NCI-H2196 treated with DMSO at 0.1 percent for 48 hours (cell line): Measurements from ENCODE around the gene CDH23.

Experiments used
- DNase-seq: peaks from one replicate; lab custom pipeline; 2025; ENCODE audit not compliant: unreplicated experiment; lab: John Stamatoyannopoulos, UW

The CDH23 gene

DNA sequence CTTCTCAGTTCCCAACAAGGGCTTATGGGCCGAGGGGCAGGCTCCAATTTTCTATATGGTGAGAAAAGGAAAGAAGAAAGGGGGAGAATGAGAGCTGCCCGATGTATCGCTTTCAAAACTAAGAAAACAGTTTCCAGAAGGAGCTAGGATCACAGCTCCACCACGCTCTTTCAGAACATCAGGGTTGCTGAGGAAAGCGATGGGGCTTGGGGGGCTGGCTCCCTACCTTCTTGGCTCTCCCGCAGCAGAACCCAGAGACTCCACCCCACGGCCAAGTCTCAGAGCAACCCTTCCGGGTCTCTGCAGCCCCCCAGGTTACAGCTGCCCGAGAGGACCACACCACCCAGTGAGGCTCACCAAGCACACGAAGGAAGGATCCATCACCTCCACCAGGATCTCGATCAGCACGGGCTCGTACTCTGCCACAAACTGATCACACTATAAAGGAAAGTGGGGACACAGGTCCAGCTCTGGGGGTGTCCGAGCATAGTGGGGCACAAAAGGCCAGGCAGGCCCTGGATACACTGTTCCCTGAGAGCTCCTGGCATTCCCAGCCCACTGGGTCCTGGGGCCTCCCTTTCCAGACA is 422.0 kb downstream of the CDH23 start:
- no peak for DNase-seq

DNA sequence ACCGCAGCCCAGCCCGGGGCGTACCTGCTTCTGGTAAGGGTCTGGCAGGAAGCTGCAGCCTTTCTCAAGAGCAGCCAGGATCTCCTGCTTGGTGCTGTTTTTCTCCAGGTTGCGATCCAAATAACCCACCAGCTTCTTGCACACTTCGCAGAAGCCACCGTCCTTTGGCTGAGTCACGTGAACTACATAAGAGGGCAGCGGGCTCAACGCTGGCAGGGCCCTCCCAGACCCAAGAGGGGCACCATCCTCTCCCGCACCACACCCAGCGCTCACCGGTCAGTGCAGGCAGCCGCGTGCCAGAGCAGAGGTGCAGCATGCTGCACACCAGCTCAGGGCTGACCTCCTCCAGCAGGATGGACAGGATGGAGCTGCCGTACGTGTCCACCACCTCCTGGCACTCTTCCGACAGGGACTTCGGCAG is 422.7 kb downstream of the CDH23 start:
- DNase-seq = no peak

- no peak for DNase-seq
Observed at GRCh38 chr10:71819985-71820384, 423.3 kb downstream of the CDH23 start.

GRCh38 chr10:71820966-71821365 is 424.2 kb downstream of the CDH23 start:
- DNase-seq = no peak

- no peak for DNase-seq
Observed at GRCh38 chr10:71821909-71822763, 425.4 kb downstream of the CDH23 start.

DNA sequence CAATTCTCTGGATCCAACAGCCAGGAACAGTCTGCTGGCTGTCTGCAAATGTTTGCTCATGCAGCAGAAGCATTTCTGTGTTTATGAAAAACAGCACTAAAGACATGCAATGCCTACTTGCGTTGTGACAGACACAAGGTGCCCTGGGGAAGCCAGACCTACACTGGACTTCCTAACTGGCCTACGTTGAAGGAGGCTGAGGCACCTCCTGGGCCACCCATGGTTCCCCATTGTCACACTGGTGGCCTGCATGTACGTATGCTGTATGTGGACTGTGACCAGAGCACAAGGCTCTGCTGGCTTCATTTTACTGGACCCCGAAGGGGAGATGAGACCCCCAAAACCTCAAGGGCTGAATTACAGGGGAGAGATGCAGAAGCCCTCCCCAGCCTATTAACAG is 426.6 kb downstream of the CDH23 start:
- DNase-seq = no peak

DNA sequence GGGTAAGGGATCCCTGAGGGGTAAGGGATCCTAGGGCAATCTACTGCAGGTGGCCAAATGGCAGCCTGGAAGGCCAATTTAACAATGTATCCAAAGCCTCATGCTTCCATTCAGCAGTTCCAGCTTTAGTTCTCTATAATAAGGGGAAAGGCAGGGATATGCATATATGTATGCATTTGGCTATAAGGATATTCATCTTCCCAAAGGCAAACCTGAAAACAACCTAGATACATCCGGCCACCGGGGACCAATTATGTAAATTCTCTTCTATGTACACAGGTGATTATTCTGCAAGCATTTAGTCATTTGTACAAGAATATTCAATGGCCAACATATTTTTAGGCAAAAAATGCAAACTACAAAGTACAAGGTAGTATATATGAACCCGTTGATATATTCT is 427.6 kb downstream of the CDH23 start:
- no peak for DNase-seq

DNA sequence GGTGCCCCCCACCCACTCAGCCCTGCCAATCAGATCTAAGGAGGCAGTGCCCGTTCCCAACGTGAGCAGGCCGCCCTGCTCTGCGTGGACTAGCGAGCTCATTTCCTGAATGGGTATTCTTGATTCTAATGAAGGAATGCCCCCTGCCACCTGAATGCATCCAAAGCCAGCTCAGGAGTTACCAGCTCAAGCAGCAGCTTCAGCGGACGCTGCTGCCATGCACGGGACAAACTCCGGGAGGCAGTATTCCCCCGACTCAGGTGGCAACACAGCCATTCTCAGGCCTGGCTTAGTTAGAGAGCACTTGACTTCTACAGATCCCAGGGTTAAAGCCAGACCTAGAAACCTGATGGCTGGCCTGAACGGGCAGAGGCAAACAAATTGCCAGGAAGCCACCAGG is 428.5 kb downstream of the CDH23 start:
- no peak for DNase-seq

DNA sequence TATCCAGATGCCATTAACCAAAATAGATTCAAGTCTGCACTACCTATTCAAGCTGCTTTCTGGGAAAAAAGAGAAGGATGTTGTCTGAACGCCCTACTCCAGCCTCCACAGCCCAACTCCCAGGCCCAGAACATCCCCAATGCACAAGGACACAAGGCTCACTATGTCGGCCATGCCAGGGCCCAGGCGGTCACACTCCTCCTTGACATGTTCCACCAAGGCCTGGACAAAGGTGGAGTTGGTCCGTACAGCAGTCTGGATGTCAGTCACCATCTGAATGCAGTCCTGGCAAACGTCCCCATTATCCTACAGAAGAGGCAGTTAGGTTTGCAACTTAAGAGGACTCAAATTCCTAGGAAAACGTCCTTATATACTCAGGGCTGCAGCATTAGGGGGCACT is 431.1 kb downstream of the CDH23 start:
- DNase-seq = no peak

- no peak for DNase-seq
Observed at GRCh38 chr10:71828702-71829101, 432.0 kb downstream of the CDH23 start.

- no peak for DNase-seq
Observed at GRCh38 chr10:71829171-71829570, 432.5 kb downstream of the CDH23 start.

DNA sequence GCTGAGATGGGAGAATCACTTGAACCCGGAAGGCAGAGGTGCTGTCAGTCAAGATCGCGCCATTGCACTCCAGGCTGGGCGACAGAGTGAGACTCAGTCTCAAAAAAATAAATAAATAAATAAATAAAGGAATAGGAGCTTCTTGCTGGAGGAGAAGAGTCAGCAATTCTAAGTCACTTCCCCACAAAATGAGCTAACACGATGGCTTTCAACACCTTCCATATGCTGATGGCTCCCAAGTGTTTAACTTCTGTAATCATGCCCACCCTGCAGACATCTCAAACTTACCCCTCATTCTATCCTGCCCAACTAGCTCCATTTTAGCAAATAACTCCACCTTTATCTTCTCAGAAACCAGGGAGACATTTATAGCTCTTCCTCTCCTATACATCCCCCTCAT is 433.2 kb downstream of the CDH23 start:
- DNase-seq = no peak

GRCh38 chr10:71830726-71831125 is 434.0 kb downstream of the CDH23 start:
- DNase-seq = no peak

GRCh38 chr10:71831646-71832552 is 435.2 kb downstream of the CDH23 start:
- DNase-seq = no peak

- no peak for DNase-seq
Observed at GRCh38 chr10:71832967-71833366, 436.2 kb downstream of the CDH23 start.

DNA sequence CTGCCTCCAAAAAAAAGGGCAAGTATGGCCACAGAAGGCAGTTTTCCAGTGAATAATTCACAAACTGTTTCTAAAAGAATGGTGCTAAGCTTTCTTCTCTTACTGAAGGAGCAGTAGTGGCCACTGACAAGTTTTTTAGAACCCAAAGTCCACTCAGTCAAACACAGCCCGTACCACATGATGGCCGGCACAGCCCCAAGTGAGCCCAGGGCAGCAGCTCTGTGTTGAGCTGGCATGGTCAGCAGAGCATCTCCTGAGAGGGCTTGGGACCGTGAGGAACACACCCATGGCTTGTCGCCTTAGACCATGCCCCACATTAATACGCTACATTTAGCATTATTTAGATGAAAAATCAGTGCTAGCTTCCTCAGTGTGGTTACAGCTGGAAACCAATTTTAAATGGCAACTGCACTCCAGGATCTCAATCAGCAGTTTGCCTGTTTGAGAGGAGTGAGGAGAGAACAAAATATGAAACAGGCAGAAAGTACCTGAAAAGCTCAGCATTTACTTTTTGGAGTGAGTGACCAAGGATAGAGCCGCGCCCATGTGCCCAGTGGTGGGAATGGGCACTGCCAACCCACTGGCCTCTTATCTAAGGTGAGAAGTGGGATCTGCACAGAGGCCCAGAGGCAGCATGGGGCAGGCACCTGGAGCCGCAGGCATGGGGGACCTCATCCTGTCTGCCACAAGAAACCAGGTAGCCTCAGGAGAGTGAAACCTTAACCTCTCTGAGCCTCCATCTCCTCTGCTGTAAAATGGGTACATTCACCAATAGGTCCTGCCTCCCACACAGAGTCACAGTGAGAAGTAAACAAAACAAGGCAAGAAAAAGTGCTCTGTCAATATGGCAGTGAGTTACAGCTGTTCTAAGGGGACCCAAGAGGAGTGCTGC is 437.0 kb downstream of the CDH23 start:
- DNase-seq = no peak

- no peak for DNase-seq
Observed at GRCh38 chr10:71834343-71834674, 437.6 kb downstream of the CDH23 start.

DNA sequence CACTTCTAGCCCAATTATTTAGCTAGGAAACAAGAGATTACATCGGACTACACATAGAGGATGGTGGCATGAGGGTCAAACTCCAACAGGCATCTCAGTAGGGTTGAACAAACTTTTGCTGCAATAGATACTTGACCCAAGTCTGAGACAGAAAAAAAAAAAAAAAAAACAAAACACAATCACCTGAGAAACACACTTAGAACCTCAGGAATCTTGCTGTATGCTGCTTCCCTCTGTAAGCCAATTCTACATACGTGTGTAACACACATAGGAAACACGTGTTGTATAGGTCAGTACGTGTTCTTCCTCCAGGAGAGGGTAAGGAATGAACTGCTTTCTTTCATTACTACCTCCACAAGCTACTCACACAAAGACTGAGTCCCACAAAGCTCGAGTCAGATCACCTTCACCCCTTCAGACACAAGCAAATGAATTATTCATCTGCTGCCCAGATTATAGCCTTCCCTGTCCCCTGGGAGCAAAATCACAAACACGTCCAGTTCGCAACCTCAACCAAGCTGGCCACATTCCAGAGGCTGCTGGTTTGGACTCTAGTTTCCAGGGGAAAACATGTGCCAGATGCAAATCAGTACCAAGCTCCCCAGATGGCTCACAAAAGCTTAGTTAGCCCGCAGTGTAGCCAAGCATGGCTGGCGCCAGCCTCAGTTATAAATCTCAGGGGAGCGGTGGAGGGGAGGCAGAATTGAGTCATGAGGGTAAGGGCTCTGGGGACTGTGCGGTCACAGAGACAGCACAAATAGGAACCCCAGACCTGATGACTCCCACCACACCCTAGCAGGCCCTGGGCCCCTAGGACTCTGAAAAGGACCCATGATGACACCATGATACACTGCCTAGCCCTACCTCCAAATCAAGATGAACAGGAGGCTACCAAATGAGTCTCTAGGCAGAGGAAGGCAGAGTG is 439.2 kb downstream of the CDH23 start:
- DNase-seq = no peak

GRCh38 chr10:71836596-71836974 is 439.9 kb downstream of the CDH23 start:
- no peak for DNase-seq
